Astrocyte (in vitro differentiated cells and primary cell): Measurements from ENCODE around the gene FN3K.

ENCODE experiments used
- EZH2 ChIP-seq: IDR thresholded peaks from 2 replicates; pipeline ENCODE4 v1.6.1; 2012; ENCODE audit warnings: mild to moderate bottlenecking, low read length, inconsistent platforms; ENCODE audit not compliant: insufficient read depth
- TF ChIP-seq, protein P1 (sequence below): IDR thresholded peaks from 2 replicates; pipeline ENCODE4 v1.5.1; 2011; ENCODE audit warnings: low read depth, mild to moderate bottlenecking, inconsistent platforms, low read length, moderate library complexity; ENCODE audit not compliant: insufficient read depth

DNA sequence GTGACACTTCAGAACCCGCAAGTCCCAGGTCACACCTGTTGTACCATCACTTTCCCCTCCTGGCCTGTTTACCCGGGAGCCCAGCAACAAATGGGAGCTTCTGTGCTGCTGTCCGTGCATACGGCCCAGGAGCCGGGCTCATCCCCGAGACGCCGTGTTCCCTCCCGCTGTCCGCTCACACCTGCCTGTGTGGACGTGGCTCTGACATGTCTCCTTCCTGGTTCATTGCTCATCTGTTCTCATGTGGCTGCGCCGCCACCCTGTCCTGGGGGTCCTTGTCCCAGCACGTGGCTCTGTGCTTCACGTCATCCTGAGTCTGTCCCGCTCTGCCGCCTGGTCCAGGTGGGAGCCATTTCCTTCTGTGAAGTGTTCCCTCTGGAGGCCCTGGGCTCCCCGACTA, 54.4 kb downstream of the FN3K start:
- TF ChIP-seq, protein P1, sequence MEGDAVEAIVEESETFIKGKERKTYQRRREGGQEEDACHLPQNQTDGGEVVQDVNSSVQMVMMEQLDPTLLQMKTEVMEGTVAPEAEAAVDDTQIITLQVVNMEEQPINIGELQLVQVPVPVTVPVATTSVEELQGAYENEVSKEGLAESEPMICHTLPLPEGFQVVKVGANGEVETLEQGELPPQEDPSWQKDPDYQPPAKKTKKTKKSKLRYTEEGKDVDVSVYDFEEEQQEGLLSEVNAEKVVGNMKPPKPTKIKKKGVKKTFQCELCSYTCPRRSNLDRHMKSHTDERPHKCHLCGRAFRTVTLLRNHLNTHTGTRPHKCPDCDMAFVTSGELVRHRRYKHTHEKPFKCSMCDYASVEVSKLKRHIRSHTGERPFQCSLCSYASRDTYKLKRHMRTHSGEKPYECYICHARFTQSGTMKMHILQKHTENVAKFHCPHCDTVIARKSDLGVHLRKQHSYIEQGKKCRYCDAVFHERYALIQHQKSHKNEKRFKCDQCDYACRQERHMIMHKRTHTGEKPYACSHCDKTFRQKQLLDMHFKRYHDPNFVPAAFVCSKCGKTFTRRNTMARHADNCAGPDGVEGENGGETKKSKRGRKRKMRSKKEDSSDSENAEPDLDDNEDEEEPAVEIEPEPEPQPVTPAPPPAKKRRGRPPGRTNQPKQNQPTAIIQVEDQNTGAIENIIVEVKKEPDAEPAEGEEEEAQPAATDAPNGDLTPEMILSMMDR: no peak
- no peak for TF ChIP-seq EZH2
